Measurements from ENCODE around the gene BPTF.

DNA sequence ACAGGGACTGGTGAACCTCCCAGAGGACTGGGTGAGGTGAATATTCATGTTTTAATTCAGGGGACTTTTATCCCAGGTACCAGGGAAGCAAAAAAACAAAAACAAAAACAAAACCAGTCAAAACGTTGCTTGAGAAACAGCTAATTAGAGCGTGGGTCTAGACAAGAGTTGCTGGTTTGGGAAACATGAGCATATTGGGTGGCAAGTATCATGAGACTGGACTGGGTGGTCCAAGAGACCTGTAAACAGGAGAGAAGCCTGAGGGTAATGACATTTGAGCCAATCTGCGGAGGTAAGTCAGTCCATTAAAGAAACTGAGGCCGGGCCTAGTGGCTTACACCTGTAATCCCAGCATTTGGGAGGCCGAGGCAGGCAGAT, 11.5 kb upstream of the BPTF start:
- TF ChIP-seq POLR2A (IDR thresholded peaks at IDR 0.05): no peak
- TF ChIP-seq CTCF (IDR thresholded peaks at IDR 0.05 in 4 of 5, conservative IDR thresholded peaks at IDR 0.05 in 1 of 5): no peak
